H7 (cell line): ENCODE measurements around the gene VCP. TPM values are rescaled to one million over a fixed set of nuclear protein-coding genes. Genes with fewer than 3 reads are reported as not detected.

Source experiments
- DNase-seq: peaks from one replicate; pipeline ENCODE4 v3.0.0; 2012
- H3K27me3 ChIP-seq: 2 replicates; pipeline ENCODE4 v1.6.0; 2011; ENCODE audit warnings: mild to moderate bottlenecking, low read length; ENCODE audit not compliant: control insufficient read depth, insufficient read depth
- H3K36me3 ChIP-seq: replicated peaks from 2 replicates; pipeline ENCODE4 v1.5.1; 2011; ENCODE audit warnings: low read length; ENCODE audit not compliant: control insufficient read depth, insufficient read depth
- H3K4me3 ChIP-seq: 2 replicates; pipeline ENCODE4 v1.5.1; 2011; ENCODE audit warnings: low read depth, mild to moderate bottlenecking, control low read depth, low read length, moderate library complexity; ENCODE audit not compliant: insufficient read depth
- total RNA-seq: library from RNA; depleted of rRNA; stranded (reverse); fragments of >200 nt; shearing (Covaris generic); gene quantifications from 2 replicates; pipeline ENCODE4 v1.2.3, GENCODE V29; 2014

VCP gene
- total RNA-seq, 1 experiment from 2014 or later = 709 TPM

DNA sequence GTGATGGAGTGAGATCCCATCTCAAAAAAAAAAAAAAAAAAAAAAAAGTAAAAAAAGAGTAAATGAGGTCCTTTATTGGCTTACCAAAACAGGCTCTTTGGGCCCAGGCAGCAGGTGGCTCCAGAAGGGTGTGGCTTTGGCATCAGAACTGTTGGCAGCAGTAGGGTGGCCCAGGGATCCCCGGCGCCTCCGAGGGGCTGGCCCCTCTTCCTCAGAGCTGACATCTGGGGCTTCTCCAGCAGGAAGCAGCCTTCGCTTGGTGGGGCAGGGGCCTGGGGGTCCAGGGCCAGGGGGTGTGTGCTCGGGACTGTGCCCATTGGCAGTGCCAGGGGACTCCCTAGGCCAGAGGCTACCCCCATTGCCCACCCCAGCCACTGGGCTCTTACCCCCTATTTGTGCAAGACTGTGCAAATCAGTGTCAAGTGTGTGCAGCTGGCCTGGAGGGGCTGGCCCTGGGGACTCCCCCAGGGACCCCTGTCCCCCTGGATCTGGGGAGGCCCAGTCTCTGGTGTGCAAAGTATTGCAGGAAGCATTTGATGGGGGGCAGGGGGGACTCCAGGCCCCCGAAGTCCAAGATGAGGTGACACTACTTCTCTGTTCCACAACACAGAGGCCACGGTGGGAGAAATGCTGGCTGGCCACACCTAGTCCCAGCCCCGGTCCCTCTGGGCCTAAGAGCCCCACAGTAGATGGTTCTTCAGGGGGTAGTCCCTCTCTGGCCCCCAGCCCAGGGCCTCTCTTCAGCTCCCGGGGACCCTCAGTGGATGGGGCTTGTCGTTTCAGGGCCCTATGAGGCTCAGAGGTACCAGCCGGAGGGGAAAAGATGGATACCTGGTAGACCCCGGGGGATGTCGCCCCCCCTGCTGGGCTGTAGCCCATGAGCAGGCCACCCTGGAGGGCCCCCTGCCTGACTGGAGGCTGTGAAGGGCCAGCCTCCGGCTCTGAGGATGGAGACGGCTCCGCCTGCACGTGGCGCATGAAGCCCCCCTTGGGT is 35.2 kb upstream of the VCP start:
- H3K27me3 ChIP-seq = no peaks in the 10 kb centered on the region
- DNase-seq = peak; percentile 44
- peaks cover 4% of the 10 kb centered on the region; the same call in 1 of the 2 replicates for H3K36me3 ChIP-seq
- H3K4me3 ChIP-seq = no peak overlapping the region

DNA sequence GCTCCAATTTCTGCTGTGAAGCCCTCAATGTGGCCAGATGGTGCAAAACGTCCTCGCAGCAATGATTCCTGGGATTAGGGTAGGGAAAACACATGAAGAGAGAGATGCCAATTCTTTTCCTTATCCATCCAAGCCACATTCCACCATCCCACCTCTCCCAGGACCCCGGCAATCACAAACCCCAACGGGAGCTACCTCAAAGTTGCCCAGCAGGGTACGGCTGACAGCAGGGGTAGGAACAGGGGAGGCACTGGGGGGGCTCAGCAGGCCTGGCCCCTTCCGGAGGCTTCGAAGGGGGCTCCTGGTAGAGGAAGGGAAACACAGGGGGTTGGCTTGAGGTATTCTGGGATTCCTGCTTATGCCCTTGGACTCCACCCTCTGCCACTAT is 33.9 kb upstream of the VCP start:
- H3K36me3 ChIP-seq = peaks cover 8% of the 10 kb centered on the region
- no peak overlapping the region for H3K4me3 ChIP-seq
- H3K27me3 ChIP-seq = no peaks in the 10 kb centered on the region
- peak; percentile 18 for DNase-seq

DNA sequence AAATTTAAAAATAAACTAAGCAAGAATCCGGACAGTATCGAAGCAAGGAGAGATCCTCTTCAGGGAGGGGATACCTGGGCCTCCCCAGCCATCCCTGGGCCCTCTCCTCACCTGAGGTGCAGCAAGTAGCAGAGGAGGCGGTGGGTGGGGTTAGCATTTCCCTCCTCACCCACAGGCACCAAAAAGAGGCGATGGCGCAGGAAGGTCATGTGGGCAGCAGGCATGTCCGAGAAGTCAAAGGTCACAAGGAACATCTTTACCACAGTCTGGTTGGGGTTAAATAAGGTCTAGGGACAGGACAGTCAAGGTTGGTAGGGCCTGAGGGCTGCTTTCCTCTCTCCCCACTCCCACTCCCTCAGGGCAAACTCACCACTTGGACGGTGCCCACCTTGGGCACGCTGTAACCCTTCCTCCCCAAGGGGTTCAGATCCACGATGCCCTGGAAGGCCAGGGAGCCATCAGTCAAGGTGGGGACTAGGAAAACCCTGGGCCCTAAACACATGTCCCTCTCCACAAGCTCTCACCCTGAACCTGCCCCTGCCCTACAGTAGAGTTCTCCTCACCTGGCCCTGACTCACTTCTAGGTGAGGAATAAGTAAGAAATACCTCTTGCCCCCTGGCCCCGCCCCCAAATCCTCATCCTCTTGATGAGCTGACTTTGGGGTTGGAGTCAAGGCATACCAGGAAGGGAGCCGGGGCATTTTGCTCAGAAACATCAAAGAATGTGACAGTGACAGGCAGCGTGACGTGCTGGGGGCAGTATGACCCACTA is 33.3 kb upstream of the VCP start:
- H3K27me3 ChIP-seq = no peaks in the 10 kb centered on the region
- peak; percentile 8 for DNase-seq

DNA sequence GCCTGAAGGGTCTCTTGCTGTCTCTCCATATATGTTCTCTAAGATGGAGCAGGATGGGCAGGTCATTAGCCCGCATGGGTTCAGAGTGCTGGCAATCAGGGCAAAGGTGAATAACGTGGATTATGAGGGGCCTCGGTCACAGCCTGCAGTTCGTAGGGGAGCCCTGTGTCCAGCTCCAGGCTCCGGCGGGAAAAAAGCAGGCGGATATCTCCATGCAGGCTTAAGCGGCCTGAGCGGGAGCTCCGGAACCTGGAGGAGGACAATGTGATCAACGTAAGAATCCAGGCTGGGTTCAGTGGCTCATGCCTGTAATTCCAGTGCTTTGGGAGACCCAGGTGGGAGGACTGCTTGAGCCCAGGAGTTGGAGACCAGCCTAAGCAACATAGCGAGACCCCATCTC is 32.7 kb upstream of the VCP start:
- DNase-seq = peak; percentile 11
- Histone ChIP-seq H3K4me3 (no peak overlapping the region), H3K36me3 (peaks cover 19% of the 10 kb centered on the region), H3K27me3 (no peaks in the 10 kb centered on the region)

More for the DNA sequence above, 33.3 kb upstream of the VCP start:
- H3K4me3 ChIP-seq = no peak overlapping the region
- peaks cover 14% of the 10 kb centered on the region for H3K36me3 ChIP-seq

DNA sequence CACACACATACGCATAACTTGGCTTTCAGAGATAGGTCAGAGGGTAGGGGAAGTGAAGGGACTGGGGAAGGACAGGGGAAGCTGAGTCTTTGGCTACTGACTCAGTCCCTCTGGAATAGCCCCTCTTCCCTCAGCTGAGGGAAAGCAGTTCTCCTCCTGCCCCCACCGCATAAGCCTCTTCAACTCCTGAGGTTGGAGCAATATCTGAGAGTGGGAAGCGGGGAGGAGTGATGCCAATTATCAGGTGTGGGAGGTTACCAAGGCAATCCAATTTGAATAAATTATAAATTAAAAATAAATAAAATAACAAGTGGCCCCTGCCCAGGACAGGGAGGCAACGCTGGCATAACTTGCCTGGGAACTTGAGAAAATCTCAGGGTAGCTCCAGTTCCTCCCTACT is 32.2 kb upstream of the VCP start:
- Histone ChIP-seq H3K36me3 (peaks cover 22% of the 10 kb centered on the region), H3K27me3 (no peaks in the 10 kb centered on the region), H3K4me3 (no peak overlapping the region)
- DNase-seq = no peak

DNA sequence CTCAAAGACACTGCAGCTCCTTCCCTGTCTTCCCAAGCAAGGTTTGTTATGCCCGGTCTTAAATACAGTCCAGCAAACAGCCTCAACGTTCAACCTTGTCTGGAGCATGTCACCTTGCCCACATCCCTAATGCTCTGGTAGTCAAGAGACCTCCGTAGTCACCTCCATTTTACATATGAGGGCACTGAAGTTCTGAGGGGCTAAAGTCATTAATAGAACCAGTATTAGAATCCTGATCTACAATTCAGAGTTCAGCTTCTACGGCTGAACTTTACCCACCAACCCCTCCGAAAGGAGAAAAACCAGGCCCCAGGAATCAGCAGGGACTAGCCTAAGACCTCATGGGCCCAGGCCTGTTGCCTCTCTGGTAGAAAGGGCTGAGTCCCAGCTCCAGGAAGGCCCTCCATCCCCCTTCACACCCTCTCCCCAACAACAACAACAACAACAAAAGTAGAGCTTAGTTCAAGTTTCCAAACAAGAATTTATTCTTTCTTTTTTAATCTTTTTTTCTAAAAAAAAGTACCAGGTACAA is 31.3 kb upstream of the VCP start:
- DNase-seq = peak; percentile 40
- H3K36me3 ChIP-seq = peaks cover 22% of the 10 kb centered on the region
- H3K27me3 ChIP-seq = no peaks in the 10 kb centered on the region
- peak overlapping the region; percentile 75 for H3K4me3 ChIP-seq

DNA sequence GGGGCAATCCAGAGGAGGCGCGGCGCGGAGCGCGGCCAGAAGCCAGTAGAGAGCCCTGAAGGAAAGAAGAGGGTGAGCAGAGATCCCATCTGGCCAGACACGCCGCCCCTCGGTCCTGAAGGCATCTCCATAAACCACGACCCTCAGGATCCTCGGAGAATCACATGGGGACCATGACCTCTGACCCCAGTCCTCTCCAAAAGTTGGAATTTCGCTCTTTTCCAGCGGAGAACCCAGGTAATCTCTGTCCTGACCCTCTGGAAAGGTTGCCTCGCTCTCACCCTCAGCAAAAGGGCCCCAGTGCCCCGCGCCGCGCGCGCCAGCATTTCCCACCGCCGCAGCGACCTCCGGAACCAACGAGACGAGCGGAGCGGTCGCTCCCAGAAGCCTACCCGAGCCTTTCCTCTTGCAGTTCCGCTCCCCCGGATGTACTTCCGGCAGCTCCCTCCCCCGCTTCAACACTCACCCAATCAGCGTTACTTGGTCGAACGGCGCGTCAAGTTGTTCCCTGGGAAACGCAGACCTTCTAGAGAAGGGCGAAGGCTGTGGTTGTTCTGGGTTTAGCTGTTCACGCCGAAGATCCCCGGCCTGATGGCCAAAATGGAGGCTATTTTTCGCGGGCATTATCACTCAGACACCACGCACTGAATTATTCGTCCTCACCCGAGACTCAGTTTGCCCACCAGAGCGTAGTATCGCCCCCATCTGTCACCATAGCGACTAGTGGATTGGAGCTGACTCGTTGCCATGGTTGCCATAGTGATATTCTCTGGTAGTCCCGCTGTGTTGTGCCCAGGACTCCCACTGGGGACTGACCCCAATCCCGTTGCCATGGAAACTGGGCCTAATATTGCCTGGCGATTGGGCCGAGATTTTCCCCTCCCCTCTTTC is 30.6 kb upstream of the VCP start, which contains the start of gene STOML2:
Gene STOML2 (minus strand): TSS at position 363 of the 891 bp plus-strand sequence. CDS start 37 bp downstream, at position 326.
- Histone ChIP-seq H3K27me3 (no peaks in the 10 kb centered on the region), H3K4me3 (peak within 1 kb of the TSS; percentile 75), H3K36me3 (peaks cover 20% of the 10 kb centered on the region)
- peak; percentile 96 for DNase-seq

DNA sequence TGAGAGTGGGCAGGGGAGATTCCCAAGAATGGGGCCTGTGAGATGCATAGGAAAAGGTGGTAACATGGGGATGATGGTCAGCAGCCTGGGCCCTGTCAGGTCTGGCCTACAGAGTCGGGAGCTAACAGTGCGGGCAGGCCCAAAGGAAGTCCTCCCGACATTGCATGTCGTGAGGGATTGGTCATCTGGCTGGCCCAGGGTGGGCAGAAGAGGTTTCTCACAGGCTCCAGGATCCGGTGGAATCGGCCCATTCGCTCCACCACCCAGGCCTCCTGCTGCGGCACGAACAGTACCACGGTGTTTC is 30.0 kb upstream of the VCP start:
- Histone ChIP-seq H3K27me3 (no peaks in the 10 kb centered on the region), H3K36me3 (peaks cover 20% of the 10 kb centered on the region), H3K4me3 (peak overlapping the region; percentile 75)
- DNase-seq = no peak

DNA sequence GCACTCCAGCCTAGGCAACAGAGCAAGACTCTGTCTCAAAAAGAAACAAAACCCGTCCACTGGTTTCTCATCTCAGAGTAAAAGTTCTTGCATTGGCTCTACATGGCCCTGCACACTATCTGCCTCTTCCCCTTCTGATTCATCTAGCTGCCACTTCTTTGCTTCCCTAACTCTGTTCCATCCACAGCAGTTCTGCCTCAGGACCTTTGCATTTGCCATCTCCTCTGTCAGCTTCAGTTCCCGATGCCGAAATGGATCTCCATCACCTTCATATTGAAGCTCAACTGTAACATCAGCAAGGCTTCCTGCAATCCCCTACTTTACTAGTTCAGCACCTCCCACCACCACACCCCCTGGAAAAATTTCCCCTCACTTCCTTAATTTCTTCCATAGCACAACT is 25.1 kb upstream of the VCP start:
- Histone ChIP-seq H3K4me3 (no peak overlapping the region), H3K27me3 (no peaks in the 10 kb centered on the region), H3K36me3 (peaks cover 26% of the 10 kb centered on the region)
- DNase-seq = no peak

DNA sequence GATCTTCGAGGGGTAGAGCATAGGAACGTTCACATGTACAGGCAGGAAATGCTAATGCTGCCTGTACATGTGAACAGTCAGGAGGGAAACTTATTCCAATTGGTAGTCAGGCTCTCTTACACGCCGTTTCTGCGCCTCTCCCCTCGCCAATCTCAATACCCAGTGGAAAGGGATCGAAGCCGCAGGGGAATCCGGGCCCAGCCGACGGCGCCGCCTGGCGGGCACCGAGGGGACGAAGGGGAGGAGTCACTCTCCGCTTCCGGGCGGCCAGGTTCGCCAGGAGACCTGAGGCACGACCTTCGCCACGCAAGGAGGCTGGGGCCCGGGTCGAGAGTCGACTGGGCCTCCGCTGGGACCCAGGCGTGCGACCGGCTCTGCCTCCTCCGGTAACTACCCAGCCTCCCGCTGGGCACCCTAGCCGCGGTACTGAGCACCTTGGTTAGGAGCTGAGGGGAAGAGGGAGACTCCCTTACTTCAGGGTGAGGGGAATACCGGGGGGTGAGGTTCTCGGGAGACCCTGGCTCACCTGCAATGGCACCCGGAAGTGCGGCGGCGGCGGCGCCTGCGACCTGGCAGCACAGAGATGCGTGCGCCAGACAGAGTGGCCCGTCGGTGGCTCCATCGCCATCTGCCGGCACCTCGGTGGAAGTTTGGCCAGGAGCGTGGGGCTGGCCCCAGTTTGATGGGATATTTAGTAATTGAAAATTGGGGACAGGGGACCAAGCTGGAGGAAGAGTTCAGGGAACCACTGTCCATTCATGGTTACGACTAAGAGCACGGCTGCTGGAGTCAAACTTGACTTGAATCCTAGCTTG is 23.8 kb upstream of the VCP start, which contains the start of gene PIGO:
Gene PIGO (minus strand): TSS at position 557 of the 815 bp plus-strand sequence. CDS start 1,026 bp downstream, outside the sequence.
- Histone ChIP-seq H3K27me3 (no peaks in the 10 kb centered on the region), H3K36me3 (peaks cover 27% of the 10 kb centered on the region), H3K4me3 (peak within 1 kb of the TSS; percentile 93)
- DNase-seq = peak; percentile 97

DNA sequence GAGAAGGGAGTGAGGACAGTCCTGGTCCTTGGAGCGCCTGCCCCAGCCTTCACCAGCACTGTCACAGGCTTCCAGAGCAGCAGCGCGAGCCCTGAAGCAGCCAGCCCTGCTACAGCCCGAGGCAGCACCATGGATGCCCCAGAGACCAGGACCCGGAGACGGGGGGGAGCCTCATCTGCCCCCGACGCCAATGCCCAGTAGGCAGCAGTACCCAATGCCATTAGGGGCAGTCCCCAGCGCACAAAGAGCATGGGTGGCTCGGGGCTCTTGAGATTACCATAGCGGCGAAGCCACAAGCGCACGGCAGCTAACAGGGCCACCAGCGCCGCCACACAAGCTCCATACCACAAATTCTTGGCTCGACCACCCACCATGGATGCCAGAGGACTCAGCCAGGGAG is 19.1 kb upstream of the VCP start:
- no peaks in the 10 kb centered on the region for H3K27me3 ChIP-seq
- peaks cover 38% of the 10 kb centered on the region for H3K36me3 ChIP-seq
- DNase-seq = no peak
- H3K4me3 ChIP-seq = no peak overlapping the region

DNA sequence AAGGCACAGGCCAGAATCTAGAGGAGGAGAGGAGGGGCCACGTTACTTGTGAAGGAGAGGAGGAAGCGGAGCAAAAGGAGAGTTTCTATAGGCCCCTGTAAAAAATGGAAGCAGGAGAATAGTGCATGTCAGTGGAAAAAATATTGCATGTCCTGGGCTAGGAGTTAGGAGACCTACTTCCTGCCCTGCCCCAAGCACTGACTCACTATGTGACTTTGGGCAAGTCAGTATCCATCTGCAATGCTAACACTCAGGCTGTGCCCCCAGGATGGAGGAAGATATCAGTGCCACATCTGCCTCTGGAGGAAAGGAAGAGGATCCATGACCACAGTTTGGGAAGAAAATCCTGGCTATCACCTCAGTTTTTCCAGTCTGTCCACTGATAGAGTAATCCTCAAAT is 17.0 kb upstream of the VCP start:
- Histone ChIP-seq H3K4me3 (no peak overlapping the region), H3K36me3 (peaks cover 38% of the 10 kb centered on the region), H3K27me3 (no peaks in the 10 kb centered on the region)
- DNase-seq = no peak

DNA sequence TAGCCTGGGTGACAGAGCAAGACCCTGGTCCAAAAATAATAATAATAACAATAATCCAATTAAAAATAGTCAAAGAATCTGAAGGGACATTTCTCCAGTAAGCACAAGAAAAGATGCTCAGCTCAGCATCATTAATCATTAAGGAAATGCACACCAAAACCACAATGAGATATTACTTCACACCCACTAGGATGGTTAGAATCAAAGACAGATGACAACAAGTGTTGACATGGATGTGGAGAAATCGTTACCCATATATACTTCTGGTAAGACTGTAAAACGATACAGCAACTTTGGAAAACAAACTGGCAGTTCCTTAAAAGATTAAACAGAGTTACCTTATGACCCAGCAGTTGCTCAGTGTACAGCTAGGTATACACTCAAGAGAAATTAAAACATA is 12.7 kb upstream of the VCP start:
- DNase-seq = no peak
- no peaks in the 10 kb centered on the region for H3K27me3 ChIP-seq
- peaks cover 17% of the 10 kb centered on the region for H3K36me3 ChIP-seq
- no peak overlapping the region for H3K4me3 ChIP-seq
